ENCODE results near the gene LCT.

GRCh38 chr2:135845257-135845656 lies 8.3 kb upstream of the LCT start:
- TF ChIP-seq POLR2AphosphoS5 (IDR thresholded peaks at IDR 0.05) (no peak), CTCF (IDR thresholded peaks at IDR 0.05) (no peak), POLR2A (IDR thresholded peaks at IDR 0.05; ENCODE audit: low read depth) (no peak), EP300 (IDR thresholded peaks at IDR 0.05) (no peak)

Data from esophagus muscularis mucosa (tissue), 4 donors.